GM18867 (cell line): ENCODE results near the gene RELL2.
A peak's percentile ranks its signal among the peaks of the same experiment; 100 is the strongest.

ENCODE experiments used
- ATAC-seq: cut with Tn5 transposase; IDR thresholded peaks from one replicate; pipeline ENCODE4 v1.9.1; 2021; ENCODE audit warnings: mild to moderate bottlenecking, moderate library complexity; ENCODE audit not compliant: unreplicated experiment

Gene RELL2

DNA sequence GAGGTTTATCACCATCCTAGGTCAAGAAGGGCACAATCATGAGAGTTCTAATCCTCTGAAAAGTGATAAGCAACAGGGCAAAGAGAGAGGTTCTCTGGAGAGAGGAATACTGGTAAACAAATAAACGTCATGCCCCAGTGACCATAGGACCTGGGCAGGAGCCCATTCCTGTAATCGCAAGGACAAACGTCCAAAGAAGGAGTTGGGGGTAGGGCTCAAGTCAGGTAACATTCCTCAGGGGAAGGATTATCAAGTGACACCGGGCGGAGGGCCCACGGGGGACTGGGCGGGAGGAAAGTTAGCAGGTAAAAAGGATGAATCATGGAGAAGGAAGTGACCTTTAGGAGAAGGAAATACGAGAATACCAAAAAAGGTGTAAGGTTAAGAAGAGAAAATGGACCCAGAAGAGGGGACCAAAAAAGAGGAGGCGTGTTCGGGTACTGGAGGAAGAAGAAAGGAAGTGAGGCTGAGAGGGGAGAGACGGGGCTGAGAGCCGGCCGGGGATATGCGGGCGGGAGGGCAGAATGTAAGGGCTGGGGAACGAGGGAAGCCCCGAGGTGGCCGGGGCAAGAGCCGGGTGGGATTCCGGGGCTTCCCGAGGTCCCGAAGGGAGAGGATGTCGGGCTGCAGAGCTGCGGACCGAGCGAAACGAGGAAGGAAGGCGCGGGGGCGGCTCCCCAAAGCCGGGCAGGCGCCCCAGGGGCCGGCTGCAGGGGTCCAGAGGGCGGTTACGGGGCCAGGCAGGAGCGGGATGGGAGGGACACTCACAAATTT lies 18.6 kb upstream of the RELL2 start:
- ATAC-seq = peak; percentile 26

- peak; percentile 86 for ATAC-seq
These were observed 17.8 kb upstream of the RELL2 start, which contains the start of gene DIAPH1 for GRCh38 chr5:141618804-141619554. Gene DIAPH1, minus strand, starts transcription at chr5:141619000. Its CDS starts 86 bp downstream, at chr5:141618914.

- ATAC-seq = peak; percentile 56
These were observed 13.6 kb upstream of the RELL2 start for GRCh38 chr5:141623186-141623585.

DNA sequence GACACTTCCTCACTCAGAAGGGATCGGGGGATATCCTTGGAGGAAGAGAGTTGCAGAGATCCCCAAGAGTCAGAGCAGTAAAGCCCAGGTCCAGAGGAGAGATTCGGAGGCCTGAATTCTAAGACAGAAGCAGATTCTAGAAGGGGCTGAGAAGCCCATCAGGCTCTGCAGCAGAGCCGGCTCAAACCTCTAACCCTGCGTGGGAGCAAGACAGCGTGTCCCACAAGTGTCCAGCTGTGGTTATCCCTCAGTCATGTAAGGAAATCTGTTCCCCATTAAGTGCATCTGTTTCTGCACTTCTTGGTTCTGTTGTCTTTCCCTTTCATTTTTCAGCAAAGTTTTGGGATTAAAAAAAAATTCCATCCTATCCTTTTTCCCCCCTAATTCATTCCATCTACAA lies 13.2 kb upstream of the RELL2 start:
- ATAC-seq = no peak

DNA sequence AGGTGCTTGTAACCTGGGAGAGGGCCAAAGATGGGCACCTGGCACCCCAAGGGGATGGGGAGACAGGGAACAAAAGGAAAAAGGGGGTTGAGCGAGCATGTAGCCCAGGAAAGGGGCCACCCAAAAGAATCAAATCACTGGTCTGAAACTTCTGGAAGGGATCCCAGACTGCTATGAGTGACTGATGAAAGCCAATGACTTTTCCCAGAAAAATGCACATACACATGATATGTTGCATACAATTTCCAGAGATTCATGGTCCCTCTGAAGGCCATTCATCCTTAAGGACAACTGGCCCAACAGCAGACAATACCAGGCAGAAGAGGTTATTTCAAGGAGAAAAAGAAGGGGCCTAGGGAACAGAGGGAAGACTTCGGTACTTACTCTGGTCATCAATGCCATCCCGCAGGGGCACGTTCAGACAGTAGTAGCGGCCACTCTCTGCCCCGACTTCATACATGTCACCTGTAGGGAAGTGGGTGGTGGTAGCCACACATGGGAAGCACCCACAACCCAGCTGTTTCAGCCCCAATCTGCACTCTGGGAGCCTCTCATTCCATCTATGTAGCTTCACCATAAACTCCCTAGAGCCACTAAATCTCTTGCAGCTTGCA lies 8.5 kb upstream of the RELL2 start:
- ATAC-seq = no peak

DNA sequence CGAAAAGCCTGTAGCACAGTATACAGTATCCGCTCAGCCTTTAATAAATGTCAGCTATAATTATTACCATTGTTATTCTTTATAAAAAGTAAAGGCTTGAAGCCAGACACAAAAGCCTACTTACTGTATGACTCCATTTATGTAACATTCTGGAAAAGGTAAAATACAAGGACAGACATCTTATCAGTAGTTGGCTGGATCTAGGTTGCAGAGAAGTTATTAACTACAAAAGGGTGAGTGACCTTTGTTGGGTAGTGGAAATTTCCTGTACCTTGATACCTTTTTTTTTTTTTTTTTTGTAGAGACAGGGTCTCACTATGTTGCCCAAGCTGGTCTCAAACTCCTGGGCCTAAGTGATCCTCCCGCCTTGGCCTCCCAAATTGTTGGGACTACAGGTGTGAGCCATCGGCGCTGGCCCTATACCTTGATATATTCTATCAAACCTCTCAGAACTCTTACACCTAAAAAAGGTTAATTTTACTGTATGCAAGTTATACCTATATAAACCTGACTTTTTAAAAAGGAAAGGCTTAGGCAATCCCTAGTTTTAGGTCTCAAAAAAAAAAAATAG lies 6.1 kb upstream of the RELL2 start:
- ATAC-seq = no peak

DNA sequence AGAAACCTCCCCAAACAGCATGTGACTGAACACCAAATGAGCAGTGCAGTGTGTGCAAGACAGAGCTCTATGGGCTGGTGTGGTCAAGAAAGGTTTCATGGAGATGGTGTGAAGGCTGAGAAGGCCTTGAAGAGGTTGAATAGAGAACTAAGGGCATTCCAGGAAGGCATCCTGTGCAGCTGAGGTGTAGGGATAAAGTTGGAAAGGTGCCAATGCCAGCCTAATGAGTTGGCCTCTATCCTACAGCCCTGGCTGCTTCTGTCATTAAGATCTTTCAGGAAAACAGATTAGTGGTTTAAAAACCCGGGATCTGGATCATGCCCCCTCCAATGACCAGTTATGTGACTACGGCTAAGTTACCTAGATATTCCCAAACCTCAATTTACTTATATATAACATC lies 4.1 kb upstream of the RELL2 start:
- ATAC-seq = no peak

- peak; percentile 64 for ATAC-seq
These were observed 2.8 kb upstream of the RELL2 start for GRCh38 chr5:141633871-141634561.

- ATAC-seq = no peak
These were observed 2.1 kb upstream of the RELL2 start for GRCh38 chr5:141634720-141635119.

- ATAC-seq = no peak
These were observed 1.2 kb upstream of the RELL2 start for GRCh38 chr5:141635646-141636045.

DNA sequence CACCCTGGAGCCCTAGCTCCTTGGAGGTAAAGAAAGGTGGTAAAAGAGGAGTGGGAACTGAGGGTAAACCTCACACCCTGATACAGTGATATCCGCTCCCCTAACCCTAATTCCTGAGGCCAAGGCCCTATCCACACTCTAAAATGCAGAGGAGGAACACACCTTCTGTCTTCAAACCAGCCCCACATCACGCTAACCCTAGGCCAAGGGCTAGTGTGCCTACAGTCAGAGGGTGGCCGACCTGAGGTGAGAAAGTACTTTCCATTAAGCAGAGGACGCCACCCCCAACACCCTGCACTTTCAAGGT lies 738 bp upstream of the RELL2 start:
- ATAC-seq = no peak

DNA sequence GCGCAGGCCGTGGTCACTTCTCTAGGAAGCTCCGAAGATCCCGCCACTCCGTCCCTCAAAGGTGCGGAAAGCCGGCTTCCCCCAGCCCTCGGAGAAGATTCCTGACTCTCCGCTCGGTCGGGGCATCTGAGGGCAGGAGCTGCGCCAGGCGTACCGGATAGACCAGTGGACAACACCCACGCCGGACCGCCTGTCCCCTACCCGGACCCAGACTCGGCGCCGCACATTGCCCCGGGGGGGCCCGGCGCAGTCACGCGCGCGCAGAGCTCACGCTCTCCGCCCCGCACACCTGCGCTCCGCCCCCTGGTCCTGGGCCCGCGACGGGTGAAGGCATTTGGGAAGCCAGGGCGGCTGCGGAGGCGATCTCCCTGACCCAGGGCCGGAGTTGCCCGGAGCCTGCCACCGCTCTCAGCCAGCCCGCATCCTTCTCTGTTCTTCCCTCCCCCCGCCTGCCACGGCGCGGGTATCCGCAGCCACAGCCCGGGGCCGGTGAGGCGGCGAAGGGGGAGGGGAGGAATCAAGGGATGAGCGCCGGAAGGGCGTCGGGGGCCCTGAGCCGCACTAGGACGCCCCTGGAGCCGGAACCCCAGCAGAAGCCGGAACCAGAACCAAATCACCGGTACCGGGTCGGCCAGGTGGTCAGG lies 448 bp downstream of the RELL2 start:
- peak; percentile 23 for ATAC-seq

DNA sequence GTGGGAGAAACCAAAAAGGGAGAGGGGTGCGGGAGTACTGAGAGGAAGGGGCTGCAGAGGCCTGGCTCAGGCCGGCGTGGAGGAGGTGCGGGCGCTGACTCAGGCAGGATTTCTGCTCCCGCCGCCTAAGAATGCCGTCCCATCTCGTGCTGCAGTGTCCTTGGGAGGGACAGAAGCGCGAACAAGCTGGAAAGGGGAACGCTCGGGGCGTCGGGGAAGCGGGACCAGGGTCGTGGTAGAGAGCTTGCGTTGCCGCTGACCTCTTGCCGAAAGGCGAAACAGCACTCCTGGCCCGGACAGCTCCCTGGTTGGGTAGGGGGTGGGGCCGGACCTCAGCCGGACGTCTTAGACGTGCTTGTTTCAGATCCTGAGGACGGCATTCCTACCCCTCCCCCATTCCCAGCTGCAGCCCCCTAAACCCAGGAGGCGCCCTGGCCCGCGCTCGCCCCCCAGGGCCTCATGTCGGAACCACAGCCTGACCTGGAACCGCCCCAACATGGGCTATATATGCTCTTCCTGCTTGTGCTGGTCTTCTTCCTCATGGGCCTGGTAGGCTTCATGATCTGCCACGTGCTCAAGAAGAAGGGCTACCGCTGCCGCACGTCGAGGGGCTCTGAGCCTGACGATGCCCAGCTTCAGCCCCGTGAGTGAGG lies 1.1 kb downstream of the RELL2 start:
- peak; percentile 28 for ATAC-seq

- ATAC-seq = no peak
These were observed 2.0 kb downstream of the RELL2 start for GRCh38 chr5:141638771-141639170.

- ATAC-seq = no peak
These were observed 2.7 kb downstream of the RELL2 start for GRCh38 chr5:141639357-141640050.

- no peak for ATAC-seq
These were observed 3.2 kb downstream of the RELL2 start for GRCh38 chr5:141640051-141640415.

DNA sequence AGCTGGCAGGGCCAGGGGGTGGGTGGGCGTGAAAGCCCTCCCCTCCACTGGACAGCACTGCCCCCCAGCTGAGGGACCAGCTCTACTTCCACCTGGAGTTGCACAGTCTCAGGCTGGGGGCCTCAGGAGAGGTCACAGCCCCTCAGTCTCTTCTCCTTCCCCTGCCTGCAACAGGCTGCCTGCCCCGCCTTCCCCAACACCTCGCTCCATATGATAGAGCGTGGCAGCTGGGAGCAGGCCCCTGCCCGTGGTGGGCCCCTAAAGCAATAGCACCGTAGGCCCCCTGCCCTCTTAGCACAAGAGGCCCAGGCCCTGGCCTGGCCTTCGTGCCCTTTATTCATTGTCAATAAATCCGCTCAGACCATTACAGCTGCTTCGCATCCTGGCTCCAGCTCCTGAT lies 3.9 kb downstream of the RELL2 start:
- no peak for ATAC-seq

DNA sequence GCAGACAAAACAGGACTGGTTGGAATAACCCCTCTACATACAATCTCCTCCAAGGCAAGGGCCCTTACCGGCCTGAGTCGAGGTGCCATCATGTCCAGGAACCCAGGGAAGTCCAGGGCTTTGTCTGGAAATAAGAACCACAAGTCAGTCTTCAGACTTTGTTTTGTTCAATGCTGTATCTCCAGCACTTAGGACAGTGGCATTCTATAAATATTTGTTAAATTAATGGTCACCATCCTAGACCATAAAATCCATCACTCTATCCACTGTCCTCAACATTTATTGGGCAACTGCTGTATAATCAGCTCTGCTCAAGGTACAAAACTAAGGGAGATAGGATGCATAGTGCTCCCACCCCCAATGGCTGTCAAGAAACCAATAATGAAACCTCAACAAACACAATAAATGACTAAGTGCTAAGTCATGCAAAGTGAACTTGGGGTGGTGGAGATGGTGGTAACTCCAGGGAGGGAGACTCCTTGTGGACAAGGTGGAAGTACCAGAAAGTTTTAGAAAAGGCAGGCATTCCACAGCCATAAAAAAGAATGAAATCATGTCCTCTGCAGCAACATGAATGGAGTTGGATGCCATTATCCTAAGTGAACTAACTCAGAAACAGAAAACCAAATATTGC lies 5.0 kb downstream of the RELL2 start:
- peak; percentile 61 for ATAC-seq

- no peak for ATAC-seq
These were observed 9.2 kb downstream of the RELL2 start for GRCh38 chr5:141646026-141646425.
